ENCODE data around the gene LAMA1. TPM values are rescaled to one million over a fixed set of nuclear protein-coding genes. Genes with fewer than 3 reads are reported as not detected.
A peak's percentile ranks its signal among the peaks of the same experiment; 100 is the strongest.

Gene LAMA1
- total RNA-seq, 1 donor from 2014 or later: 75.0 TPM

GRCh38 chr18:7002107-7002506 is 115.5 kb downstream of the LAMA1 start:
- no peaks in the 10 kb centered on the region for H3K9me3 Mint-ChIP-seq
- peaks cover 11% of the 10 kb centered on the region for H3K4me1 Mint-ChIP-seq (ENCODE audit: unreplicated experiment)
- no peaks in the 10 kb centered on the region for H3K27me3 Mint-ChIP-seq
- no peak for TF ChIP-seq CTCF (conservative IDR thresholded peaks at IDR 0.05)
- H3K27ac Mint-ChIP-seq: no peak overlapping the region
- H3K36me3 Mint-ChIP-seq: peaks cover 17% of the 10 kb centered on the region
- H3K4me3 Mint-ChIP-seq: no peak overlapping the region
- no peak for DNase-seq (ENCODE audit: extremely low spot score, unreplicated experiment)

GRCh38 chr18:7000484-7001096 is 117.0 kb downstream of the LAMA1 start:
- Mint-ChIP-seq H3K4me3 (no peak overlapping the region), H3K9me3 (no peaks in the 10 kb centered on the region), H3K36me3 (peaks cover 13% of the 10 kb centered on the region), H3K4me1 (ENCODE audit: unreplicated experiment) (peaks cover 11% of the 10 kb centered on the region), H3K27ac (no peak overlapping the region), H3K27me3 (no peaks in the 10 kb centered on the region)
- TF ChIP-seq CTCF (conservative IDR thresholded peaks at IDR 0.05): peak; percentile 68
- no peak for DNase-seq (ENCODE audit: extremely low spot score, unreplicated experiment)

GRCh38 chr18:6997808-6998207 is 119.8 kb downstream of the LAMA1 start:
- Mint-ChIP-seq H3K27me3 (no peaks in the 10 kb centered on the region), H3K27ac (no peak overlapping the region), H3K4me3 (no peak overlapping the region), H3K9me3 (no peaks in the 10 kb centered on the region), H3K36me3 (peaks cover 9% of the 10 kb centered on the region), H3K4me1 (ENCODE audit: unreplicated experiment) (peaks cover 12% of the 10 kb centered on the region)
- no peak for TF ChIP-seq CTCF (conservative IDR thresholded peaks at IDR 0.05)
- DNase-seq (ENCODE audit: extremely low spot score, unreplicated experiment): no peak

- no peak for TF ChIP-seq CTCF (conservative IDR thresholded peaks at IDR 0.05)
- no peak overlapping the region for H3K27ac Mint-ChIP-seq
- H3K27me3 Mint-ChIP-seq: no peaks in the 10 kb centered on the region
- no peaks in the 10 kb centered on the region for H3K9me3 Mint-ChIP-seq
- no peak for DNase-seq (ENCODE audit: extremely low spot score, unreplicated experiment)
- H3K36me3 Mint-ChIP-seq: peaks cover 9% of the 10 kb centered on the region
- H3K4me3 Mint-ChIP-seq: peak overlapping the region; percentile 35
- H3K4me1 Mint-ChIP-seq (ENCODE audit: unreplicated experiment): peaks cover 6% of the 10 kb centered on the region
Observed at GRCh38 chr18:6994771-6995430, 122.7 kb downstream of the LAMA1 start.

GRCh38 chr18:6994056-6994770 is 123.4 kb downstream of the LAMA1 start:
- TF ChIP-seq CTCF (conservative IDR thresholded peaks at IDR 0.05): no peak
- peaks cover 6% of the 10 kb centered on the region for H3K4me1 Mint-ChIP-seq (ENCODE audit: unreplicated experiment)
- H3K4me3 Mint-ChIP-seq: no peak overlapping the region
- no peak overlapping the region for H3K27ac Mint-ChIP-seq
- no peaks in the 10 kb centered on the region for H3K27me3 Mint-ChIP-seq
- H3K36me3 Mint-ChIP-seq: peaks cover 9% of the 10 kb centered on the region
- no peak for DNase-seq (ENCODE audit: extremely low spot score, unreplicated experiment)
- H3K9me3 Mint-ChIP-seq: no peaks in the 10 kb centered on the region

Data from type B pancreatic cell (in vitro differentiated cells).